Thyroid gland (tissue), 4 donors: ENCODE measurements around the gene VPS45.

Experiments used
- POLR2A ChIP-seq, 2 donors: fragments of 450-650 bp; IDR thresholded peaks; one replicate each; pipeline ENCODE4 v1.6.1; 2017; ENCODE audit warnings: antibody characterized with exemption in 2 of 2, mild to moderate bottlenecking in 2 of 2, moderate library complexity in 1 of 2
- TF ChIP-seq, protein P1 (sequence below), 6 experiments: fragments of 200-600 bp in 3 of 6; fragments of 450-650 bp in 3 of 6; sonication (generic) in 3 of 6; IDR thresholded peaks; one replicate each; pipeline ENCODE4 v1.5.1; 2016 to 2019; ENCODE audit warnings: antibody characterized with exemption in 6 of 6, mild to moderate bottlenecking in 2 of 6, inconsistent platforms in 1 of 6, moderate library complexity in 1 of 6

DNA sequence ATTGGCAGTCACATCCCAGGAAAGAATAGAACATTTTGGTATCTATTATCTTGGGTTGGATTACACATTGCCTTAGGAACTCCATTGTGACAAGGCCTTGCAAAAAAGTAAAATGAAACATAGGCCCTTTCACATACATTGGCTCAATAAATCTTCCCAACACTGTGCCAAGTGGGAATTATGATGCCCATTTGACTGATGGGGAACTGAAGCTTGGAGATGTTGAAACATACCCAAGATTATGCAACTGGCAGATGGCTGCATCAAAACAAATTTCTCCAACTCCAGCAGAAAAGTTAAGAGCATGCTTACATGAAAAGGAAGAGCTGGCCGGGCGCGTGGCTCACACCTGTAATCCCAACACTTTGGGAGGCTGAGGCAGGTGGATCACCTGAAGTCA, 109.0 kb downstream of the VPS45 start:
- TF ChIP-seq, protein P1, sequence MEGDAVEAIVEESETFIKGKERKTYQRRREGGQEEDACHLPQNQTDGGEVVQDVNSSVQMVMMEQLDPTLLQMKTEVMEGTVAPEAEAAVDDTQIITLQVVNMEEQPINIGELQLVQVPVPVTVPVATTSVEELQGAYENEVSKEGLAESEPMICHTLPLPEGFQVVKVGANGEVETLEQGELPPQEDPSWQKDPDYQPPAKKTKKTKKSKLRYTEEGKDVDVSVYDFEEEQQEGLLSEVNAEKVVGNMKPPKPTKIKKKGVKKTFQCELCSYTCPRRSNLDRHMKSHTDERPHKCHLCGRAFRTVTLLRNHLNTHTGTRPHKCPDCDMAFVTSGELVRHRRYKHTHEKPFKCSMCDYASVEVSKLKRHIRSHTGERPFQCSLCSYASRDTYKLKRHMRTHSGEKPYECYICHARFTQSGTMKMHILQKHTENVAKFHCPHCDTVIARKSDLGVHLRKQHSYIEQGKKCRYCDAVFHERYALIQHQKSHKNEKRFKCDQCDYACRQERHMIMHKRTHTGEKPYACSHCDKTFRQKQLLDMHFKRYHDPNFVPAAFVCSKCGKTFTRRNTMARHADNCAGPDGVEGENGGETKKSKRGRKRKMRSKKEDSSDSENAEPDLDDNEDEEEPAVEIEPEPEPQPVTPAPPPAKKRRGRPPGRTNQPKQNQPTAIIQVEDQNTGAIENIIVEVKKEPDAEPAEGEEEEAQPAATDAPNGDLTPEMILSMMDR (IDR thresholded peaks at IDR 0.05) = no peak
- TF ChIP-seq POLR2A (IDR thresholded peaks at IDR 0.05) = no peak
